Fibroblast of skin of right biceps (primary cell): ENCODE results near the gene NRP1.
"Not testable (repeated sequence)": the region's sequence is repeated elsewhere in the genome, so short reads cannot be mapped to it uniquely, and the experiment has no call there.

Experiments
- DNase-seq: peaks from one replicate; pipeline ENCODE4 v3.0.0-alpha.2; 2013

Gene NRP1

DNA sequence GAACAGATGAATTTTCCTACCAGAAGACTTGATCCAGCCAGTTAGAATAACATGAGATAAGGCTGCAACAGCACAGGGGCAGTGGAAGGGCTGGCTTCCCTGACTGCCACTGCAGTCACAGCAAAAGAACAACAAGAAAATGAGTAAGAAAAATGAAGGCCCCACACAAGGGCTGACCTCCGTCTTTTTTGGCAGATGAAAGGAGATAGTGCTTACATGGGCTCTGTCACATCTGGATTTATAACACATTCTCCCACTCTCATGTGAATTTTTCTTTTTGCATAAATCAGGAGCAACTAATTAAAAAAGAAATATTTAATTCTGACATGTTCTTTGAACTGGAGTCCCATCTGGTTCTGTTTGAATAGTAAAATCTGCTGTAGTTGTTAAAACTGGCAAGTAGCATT, 99.6 kb downstream of the NRP1 start:
- DNase-seq = peak; percentile 66

DNA sequence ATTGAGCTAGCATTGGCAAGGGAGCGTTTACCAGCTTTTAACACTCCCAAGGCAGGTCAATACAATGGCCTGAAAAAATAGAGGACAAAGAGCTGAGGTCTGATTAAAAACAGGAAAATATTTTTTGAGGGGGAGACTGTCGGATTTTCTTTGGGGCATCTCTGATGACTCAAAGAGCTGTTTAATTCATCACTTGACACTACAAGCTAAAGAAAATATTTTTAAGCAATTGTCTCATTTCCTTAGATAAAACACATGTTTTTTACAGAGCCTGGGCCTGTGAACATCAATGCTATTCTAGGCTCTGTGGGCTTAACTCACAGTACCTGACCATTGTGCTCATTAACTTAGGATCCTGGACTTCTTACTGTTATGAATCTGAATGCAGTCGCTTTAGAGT, 100.8 kb downstream of the NRP1 start:
- DNase-seq = peak; percentile 69

DNA sequence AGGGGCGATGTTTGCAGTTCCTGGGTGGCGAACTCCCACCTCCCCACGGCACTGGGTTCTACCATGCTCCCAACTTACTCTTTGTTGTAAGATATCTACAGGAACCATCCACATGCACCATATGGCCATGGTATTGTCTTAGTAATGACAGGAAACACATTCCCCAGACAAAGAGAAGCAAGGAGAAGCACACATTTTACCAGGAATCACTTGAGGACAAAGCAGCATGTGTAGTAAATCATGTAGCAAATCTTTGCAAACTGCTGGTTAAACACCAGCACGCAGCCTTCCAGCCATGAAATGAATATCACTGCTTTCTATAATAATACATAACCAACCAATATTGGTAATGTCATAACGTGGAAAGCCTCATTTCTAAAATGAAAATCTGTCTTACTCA, 101.2 kb downstream of the NRP1 start:
- DNase-seq = no peak

DNA sequence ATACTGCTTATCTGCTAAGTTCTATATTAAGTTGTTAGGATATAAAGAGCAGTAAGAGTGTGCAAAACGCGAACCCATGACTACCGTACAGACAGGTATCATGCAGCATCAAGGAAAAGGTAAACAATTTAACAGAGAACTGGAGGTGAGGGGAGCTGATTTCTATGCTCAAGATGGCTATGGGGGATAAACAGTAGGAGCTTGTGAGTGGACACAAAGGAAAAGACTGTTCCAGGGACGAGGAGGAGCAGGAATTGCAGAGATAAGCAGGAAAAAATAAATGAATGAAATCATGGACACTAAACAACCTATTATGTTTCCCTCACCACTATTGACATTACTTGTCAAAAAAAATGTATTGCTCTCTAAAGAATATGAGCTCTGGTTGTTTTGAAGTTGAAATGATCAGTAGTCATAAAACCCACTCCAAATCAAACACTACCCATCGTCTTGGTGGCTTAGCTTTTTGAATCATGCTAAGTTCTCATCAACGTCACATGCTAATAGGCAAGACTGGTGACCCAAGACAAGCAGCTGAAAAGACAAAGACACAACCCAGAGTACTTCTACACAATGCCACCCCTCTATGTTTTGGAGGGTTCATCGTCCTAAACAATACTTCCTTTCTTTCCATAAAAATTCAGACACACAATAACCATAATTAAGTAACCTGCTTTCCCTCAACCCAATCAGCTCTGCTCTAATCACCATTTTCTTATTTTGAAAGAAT, 102.7 kb downstream of the NRP1 start:
- no peak for DNase-seq

DNA sequence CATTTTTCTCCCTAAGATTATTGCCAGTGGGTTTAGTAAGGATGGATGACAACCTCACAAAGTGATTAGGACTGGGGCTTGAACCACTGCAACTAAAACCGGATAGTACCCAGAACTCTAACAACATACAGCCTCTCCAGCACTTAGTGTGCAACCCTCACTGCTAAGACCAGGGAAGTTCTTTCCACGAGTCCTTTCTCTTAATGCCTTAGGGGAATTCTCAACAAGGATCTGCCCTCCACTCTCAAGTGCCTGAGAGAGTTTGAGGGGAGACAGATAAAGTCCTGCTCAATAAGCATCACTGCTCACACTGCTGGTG, 104.6 kb downstream of the NRP1 start:
- DNase-seq = no peak

DNA sequence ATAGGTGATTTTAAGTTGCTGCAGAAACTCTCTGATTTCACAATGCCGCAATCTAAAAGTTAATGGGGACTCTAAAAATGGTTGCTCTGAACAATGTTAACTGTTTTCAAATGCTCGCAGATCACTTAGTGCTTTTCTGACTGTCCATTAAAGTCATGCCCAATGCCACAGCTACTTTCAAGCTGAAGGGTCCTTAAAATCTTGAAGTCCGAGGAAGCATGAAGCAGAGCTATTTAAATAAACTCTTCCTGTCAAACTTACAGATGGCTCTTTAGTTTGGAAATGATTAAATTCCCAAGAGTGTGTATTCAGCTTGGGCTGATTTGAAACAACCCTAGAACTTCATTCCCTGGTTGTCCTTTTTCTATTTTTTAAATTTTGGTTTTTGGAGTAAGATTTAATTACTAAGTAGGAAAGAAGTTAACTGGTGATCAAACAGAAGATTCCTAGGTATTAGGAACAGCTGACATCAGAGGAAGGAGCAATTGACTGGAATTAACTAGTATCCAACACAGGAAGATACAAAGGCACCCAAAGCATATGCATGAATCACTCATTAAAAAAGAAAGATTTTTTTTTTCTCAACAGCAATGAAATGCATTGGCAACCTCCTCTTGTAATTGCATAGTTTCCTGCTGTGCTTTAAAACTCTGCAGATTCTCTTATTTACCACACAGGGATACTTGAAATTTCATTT, 105.1 kb downstream of the NRP1 start:
- DNase-seq = peak; percentile 82

DNA sequence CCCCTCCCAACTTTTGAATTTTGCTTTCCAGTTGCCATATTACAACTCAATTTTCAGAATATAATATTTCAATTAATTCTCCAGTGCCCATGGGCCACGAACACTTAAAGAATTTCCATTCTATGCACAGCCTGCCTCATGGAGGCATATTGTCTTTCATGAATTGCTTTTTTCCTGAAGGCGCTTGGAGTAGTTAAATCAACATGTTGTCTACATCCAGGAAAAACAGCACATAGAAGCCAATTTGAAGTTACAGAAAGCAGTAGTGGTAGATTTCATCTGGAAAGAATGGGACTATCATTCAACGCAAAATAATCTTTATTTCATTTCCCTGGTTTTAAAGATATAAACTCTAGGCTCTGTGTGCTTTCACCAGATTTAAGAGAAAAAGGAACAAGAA, 106.0 kb downstream of the NRP1 start:
- no peak for DNase-seq

DNA sequence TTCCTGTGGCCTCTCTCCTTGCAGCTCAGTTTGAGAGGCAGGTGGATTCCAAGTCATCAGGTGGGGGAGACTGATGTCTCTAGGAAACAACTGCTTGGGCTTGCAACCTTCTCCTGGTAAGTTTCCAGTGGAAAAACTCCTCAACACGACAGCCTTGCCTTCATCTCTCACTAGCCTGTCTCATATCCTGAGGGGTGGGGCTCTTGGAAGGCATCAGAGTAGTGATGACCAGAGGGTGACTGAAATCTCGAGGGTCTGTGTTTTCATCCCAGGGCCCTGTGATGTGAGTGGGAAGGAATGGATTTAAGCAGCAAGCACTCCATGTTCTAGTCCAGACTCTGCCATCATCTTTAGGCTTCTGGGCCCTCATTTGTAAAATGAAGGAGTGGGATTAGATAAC, 107.0 kb downstream of the NRP1 start:
- no peak for DNase-seq

DNA sequence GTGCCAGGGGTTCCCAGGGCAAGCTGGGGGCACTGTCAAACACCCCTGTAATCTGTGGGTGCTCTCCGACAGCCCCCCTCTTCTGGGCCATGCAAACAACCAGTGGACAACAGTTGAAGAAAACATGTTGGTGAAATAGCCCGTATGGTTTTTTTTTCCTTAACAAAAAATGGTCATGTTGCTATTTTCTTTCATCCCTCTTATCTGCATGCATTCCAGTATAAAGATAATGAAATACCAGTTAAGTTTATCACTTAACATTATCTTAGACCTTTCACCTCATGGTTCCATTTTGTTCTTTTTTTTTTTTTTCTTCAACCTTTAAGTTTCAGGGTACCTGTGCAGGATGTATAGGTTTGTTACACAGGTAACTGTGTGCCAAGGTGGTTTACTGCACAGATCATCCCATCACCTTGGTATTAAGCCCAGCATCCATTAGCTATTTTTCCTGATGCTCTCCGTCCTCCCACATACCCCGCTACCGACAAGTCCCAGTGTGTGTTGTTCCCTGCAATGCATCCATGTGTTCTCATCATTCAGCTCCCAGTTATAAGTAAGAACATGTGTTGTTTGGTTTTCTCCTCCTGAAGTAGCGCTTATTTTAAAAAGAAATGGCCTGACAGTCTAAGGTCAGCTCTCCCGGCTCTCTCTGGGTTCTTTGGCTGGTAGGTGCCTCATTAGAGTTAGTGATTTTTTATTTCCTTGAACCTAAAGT, 110.1 kb downstream of the NRP1 start:
- no peak for DNase-seq

DNA sequence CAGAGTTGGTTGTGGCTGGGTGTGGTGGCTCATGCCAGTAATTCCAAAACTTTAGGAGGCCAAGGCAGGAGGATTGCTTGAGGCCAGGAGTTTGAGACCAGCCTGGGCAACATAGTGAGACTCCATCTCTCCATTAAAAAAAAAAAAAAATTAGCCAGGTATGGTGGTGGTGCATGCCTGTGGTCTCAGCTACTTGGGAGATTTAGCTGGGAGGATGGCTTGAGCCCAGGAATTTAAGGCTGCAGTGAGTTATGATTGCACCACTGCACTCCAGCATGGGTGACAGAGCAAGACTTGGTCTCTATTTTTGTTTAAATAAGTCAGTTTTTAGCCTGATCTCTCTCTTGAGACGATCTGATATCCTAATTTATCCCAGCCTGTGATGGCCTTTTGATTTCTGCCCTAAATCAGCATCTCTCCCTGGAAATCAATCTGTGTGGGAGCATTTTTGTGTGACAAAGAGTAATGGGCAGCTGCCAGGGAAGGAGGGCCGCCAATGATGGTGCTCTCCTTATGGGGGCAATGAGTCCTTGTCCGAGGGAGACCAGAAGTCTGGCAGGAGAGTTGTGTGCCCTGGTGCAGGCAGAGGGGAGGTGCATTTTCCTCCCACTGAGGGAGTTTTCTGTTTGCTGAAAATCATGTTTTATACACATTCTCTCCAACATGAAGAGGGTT, 111.0 kb downstream of the NRP1 start:
- DNase-seq = peak; percentile 68

DNA sequence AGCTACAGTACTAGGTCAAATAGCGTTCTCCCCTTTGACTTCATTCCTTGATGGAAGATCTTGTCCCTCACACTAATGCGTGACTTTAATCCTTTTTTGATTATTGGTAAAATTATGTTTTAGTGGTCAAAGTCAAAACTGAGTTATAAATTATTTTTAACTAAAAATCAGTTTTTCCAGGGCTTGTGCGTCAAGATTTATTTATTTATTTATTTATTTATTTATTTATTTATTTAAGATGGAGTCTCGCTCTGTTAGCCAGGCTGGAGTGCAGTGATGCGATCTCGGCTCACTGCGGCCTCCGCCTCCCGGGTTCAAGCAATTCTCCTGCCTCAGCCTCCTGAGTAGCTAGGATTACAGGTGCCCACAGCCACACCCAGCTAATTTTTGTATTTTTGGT, 112.2 kb downstream of the NRP1 start:
- DNase-seq = not testable (repeated sequence)

DNA sequence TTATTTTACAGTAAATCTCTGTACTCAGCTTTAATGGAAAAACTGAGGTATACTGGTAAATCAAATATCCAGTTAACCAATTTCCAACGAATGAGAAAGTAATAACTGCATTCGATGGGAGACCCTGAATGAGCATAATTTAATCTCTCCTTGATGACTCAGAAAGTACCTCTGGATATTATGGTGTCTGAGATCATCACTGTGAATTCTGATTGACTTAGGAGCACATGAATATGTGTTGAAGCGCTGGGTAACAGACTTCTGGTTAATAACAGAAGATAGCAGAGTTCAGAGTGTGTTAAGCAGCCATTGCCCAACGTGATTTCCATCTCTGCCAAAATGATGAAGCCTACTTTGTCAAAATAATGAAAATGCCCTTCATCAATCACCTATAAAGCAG, 116.6 kb downstream of the NRP1 start:
- peak; percentile 60 for DNase-seq

DNA sequence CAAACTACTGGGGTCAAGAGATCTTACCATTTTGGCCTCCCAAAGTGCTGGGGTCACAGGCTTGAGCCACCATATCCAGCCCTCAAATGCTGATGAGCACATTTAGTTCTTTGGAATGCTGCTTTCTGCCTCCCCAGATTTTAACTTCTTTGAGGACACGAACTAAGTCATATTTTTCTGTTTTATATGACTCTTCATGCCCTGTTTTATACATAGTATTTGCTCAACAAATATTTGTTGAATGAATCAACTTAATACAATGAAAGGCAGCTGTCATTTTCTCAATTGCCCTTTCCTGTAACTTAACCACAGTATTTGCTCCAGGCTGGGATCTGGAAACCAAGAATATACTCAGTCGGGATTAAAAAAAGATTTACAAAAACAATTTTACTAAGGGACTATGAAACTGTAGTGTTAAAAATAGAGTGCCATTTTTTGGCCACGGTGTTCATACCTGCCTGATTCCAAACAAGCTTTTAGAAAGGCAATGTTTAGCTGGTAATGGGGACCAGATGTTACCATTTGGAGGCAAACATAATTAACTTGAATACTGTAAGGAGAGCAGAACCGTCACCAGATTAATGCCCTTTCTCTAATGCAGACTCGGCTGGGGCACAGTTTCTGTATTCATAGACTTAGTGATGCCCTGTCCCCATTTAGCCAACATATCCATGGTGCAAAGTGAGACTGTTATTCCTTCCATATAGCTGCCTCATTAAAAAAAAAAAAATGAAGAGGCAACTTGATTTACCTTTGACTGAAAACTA, 117.6 kb downstream of the NRP1 start:
- DNase-seq = peak; percentile 89

DNA sequence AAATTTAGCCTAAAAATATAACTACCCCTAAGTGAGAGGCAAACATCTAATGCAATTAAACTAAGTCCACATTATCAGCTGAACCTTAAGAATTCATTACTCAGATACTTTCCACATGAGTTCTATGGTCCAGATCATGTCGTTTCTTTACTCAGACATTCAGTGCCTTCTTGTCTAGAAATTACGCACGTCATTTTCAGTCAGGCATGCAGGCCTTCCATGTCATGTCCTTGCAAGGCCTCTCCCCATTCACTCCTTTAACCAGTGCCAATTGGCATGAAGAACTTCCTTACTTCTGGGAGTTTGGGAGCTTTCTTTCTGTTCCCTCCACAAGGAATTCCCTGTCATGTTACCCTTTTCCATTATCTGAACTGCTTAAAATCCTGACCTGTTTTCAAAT, 118.8 kb downstream of the NRP1 start:
- peak; percentile 72 for DNase-seq

DNA sequence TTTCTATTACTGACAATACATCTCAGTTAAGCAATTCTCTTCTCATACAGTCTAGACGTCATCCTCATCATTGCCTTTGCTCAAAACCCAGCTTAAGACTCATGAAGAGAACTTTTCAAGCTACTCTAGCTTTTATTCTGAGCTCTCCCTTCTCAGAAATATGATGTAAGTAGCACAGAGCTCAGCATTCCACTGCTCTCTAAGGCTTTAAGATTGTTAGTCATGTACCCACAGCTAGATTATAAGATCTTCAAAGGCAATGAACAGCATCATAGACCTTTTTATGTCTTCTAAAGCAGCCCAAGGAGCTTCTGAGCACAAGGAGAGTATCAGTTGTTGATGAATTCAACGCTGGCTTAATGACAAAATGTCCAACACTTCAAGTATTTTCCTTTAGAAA, 119.3 kb downstream of the NRP1 start:
- DNase-seq = peak; percentile 90

DNA sequence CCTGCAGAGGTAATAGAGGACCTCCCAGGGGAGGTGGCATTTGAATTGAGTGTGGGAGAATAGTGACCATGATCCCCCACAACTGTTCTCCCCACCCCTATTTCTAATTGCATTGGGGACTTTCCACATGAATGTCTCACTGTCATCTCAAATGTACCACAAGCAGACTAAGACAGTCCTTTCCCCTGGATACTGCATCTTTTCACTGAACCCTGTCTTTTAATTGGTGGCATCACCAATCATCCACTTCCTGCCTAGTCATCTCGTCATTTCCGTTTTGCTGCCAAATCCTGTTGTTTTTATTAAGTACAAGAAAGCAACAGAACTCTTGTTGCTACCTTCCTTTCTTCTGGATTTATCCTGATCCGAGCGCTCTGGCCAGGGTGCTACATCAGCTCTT, 120.3 kb downstream of the NRP1 start:
- peak; percentile 36 for DNase-seq

DNA sequence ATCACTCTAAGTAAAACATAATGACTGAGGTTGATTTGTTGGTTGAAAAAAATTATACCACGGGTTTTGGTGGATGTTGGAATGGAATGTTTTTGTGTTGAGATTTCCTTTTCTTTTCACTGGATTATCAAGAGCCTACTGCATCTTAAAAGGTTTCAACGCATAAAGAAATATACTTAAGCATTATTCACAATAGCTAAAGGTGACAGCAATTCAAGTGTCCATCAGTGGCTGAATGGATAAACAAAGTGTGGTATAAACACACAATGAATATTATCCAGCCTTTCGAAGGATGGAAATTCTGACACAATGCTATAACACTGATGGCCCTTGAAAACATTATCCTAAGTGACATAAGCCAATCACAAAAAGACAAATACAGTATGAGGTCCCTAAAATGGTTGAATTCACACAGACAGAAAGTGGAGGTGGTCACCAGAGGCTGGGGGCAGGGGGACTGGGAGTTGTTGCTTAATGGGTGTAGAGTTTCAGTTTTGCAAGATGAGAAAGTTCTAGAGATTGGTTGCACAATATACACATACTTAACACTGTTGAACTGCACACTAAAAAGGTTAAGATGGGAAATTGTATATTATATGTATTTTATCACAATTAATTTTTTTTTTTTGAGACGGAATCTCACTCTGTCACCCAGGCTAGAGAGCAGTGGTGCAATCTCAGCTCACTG, 122.3 kb downstream of the NRP1 start:
- peak; percentile 51 for DNase-seq

DNA sequence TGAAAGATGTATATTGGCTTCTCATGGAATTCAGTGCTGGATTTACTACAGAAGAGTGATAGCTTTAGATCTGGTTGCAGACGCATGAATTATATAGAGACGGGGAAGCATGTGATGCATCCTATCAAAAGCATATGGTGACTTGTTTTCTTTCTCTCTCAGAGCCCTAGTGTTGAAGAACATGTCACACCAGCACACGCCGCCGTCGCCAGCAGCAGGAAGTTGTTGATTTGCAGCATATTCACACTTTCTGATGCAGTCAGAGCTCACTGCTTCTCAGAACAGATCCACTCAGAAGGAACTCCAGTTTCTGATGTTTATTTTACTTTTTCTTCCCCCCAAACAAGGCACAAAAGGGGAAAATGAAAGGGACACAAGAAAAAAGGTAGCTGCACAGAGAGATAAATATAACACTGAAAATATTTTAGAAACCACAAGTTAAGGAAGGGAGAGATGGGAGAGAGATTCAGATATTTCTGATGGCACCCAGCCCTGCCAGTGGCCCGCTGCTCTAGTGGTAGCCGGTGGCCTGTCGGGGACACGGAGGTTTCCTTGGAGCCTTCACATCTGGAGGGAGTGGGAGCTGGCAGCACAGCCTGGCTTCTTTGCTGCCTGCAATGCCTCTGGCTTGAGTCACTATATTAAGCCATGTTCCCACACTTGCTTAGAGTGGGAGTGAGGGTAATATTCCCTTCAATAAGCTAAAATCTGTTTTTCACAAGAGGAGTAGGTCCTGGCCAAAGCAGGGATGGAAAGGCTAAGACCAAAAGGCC, 123.2 kb downstream of the NRP1 start:
- peak; percentile 86 for DNase-seq

DNA sequence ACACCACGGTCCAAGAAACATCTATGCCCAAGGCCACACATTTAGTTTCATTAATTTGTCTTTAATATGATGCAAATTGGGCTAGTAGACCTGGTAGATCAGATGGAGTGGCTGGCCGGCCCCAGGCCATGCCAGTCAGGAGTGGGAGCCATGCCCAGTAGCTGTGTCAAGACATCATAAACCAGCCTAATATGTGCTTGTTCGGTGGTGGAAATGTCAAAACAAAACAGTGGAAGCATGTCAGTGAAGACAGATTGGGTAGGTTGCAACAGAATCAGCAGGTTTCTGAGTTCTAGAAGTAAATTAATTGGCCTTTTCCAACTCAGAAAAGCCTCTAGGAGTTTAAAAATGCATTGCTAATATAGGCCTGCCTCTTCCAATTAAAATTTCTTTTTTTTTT, 124.7 kb downstream of the NRP1 start:
- DNase-seq = no peak

DNA sequence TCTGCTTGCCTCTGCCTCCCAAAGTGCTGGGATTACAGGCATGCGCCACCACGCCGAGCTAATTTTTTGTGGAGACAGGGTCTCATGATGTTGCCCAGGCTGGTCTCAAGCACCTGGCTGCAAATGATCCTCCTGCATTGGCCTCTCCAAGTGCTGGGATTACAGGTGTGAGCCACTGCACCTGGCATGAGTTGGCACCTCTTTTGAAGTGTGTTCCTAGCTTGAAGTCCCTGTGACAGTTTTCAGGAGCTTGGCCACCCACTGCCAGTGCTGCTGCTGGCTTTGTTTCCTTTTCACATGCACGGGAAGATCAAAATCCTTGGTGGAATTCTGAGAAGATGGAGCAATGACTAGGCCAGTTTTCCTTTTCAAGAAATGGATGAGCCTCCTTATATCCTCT, 126.3 kb downstream of the NRP1 start:
- no peak for DNase-seq

DNA sequence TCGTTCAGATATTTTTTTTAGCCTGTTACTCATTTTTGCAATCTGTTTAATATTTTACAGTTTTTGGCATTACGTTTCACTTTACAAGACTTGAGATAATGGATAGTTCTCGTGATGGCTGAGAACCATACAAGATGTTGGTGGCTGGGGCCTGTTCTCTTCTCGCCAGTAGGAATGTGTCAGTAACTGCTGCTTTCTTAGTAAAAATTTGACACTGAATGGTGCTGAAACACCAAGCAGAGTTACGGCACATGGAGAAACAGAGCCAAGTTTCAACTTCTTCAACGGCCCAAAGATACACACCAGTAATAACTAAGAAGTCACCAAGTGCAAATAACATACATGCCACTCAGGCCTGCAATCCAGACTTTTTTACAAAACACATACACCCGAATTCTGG, 130.4 kb downstream of the NRP1 start:
- DNase-seq = peak; percentile 36
